Neuronal stem cell (in vitro differentiated cells): Measurements from ENCODE around the gene LRP1.

Experiments used
- DNase-seq: peaks from one replicate; pipeline ENCODE4 v3.0.0-alpha.2; 2013; ENCODE audit warnings: low spot score
- H2AFZ ChIP-seq: one replicate; pipeline ENCODE4 v1.6.1; 2013; ENCODE audit warnings: mild to moderate bottlenecking, low read length, inconsistent platforms
- H2AK5ac ChIP-seq: 2 replicates; pipeline ENCODE4 v1.6.1; 2013; ENCODE audit warnings: low read depth, mild to moderate bottlenecking, inconsistent platforms, low read length, moderate library complexity, mixed read lengths
- H2BK120ac ChIP-seq: 2 replicates; pipeline ENCODE4 v1.6.1; 2013; ENCODE audit warnings: low read depth, mild to moderate bottlenecking, inconsistent platforms, low read length, moderate library complexity, mixed read lengths
- H2BK12ac ChIP-seq: one replicate; pipeline ENCODE4 v1.6.1; 2013; ENCODE audit warnings: low read length, inconsistent platforms
- H2BK15ac ChIP-seq: 2 replicates; pipeline ENCODE4 v1.6.1; 2013; ENCODE audit warnings: mild to moderate bottlenecking, low read length, inconsistent platforms, mixed read lengths
- H2BK5ac ChIP-seq: one replicate; pipeline ENCODE4 v1.6.1; 2013; ENCODE audit warnings: inconsistent platforms, mild to moderate bottlenecking, low read length, moderate library complexity
- H3K14ac ChIP-seq: one replicate; pipeline ENCODE4 v1.6.1; 2013; ENCODE audit warnings: low read length, inconsistent platforms
- H3K18ac ChIP-seq: 2 replicates; pipeline ENCODE4 v1.6.1; 2013; ENCODE audit warnings: low read length, inconsistent platforms
- H3K23ac ChIP-seq: 2 replicates; pipeline ENCODE4 v1.6.1; 2013; ENCODE audit warnings: low read depth, mild to moderate bottlenecking, mixed read lengths, low read length, inconsistent platforms; ENCODE audit not compliant: poor library complexity
- H3K27ac ChIP-seq: replicated peaks from 3 replicates; pipeline ENCODE4 v1.5.1; 2013; ENCODE audit warnings: low read length, inconsistent platforms
- H3K27me3 ChIP-seq, 3 experiments: 2 replicates each; pipeline ENCODE4 v1.6.1; 2013; ENCODE audit warnings: low read length in 3 of 3, mild to moderate bottlenecking in 2 of 3, inconsistent platforms in 1 of 3, low read depth in 1 of 3, mixed read lengths in 1 of 3, moderate library complexity in 1 of 3; ENCODE audit not compliant: control insufficient read depth in 3 of 3, insufficient read depth in 3 of 3
- H3K36me3 ChIP-seq, 2 donors: replicated peaks in 1 of 2; 2 replicates each; pipeline ENCODE4 v1.6.1; 2013; ENCODE audit warnings: low read length in 2 of 2; ENCODE audit not compliant: control insufficient read depth in 2 of 2, insufficient read depth in 2 of 2
- H3K4ac ChIP-seq: 2 replicates; pipeline ENCODE4 v1.6.1; 2013; ENCODE audit warnings: inconsistent platforms, mild to moderate bottlenecking, low read length, moderate library complexity
- H3K4me1 ChIP-seq, 2 donors: 1 replicate in 1 of 2; 2 replicates in 1 of 2; pipeline ENCODE4 v1.6.1; 2013; ENCODE audit warnings: low read length in 2 of 2, low read depth in 1 of 2; ENCODE audit not compliant: control insufficient read depth in 2 of 2, insufficient read depth in 1 of 2
- H3K4me2 ChIP-seq: one replicate; pipeline ENCODE4 v1.6.1; 2013; ENCODE audit warnings: mild to moderate bottlenecking, low read length, inconsistent platforms; ENCODE audit not compliant: insufficient read depth, poor library complexity, severe bottlenecking
- H3K4me3 ChIP-seq, 2 donors: 2 replicates each; pipeline ENCODE4 v1.5.1; 2013; ENCODE audit warnings: low read length in 2 of 2, mild to moderate bottlenecking in 2 of 2, inconsistent platforms in 1 of 2, moderate library complexity in 1 of 2
- H3K79me1 ChIP-seq: one replicate; pipeline ENCODE4 v1.6.1; 2013; ENCODE audit warnings: low read depth, mild to moderate bottlenecking, inconsistent platforms, low read length, moderate library complexity
- H3K9ac ChIP-seq: one replicate; pipeline ENCODE4 v1.6.1; 2013; ENCODE audit warnings: mild to moderate bottlenecking, low read depth, low read length, inconsistent platforms; ENCODE audit not compliant: poor library complexity
- H3K9me3 ChIP-seq, 2 donors: replicated peaks in 1 of 2; 2 replicates each; pipeline versions ENCODE3 to v1.6.1; 2013; ENCODE audit warnings: low read length in 2 of 2, mild to moderate bottlenecking in 2 of 2, inconsistent platforms in 1 of 2, low read depth in 1 of 2, mixed read lengths in 1 of 2, moderate library complexity in 1 of 2; ENCODE audit not compliant: control insufficient read depth in 2 of 2, insufficient read depth in 1 of 2
- H4K8ac ChIP-seq: one replicate; pipeline ENCODE4 v1.6.1; 2013; ENCODE audit warnings: low read depth, mild to moderate bottlenecking, inconsistent platforms, low read length, moderate library complexity
- H4K91ac ChIP-seq: one replicate; pipeline ENCODE4 v1.6.1; 2013; ENCODE audit warnings: low read length, low read depth, mild to moderate bottlenecking, inconsistent platforms; ENCODE audit not compliant: poor library complexity
- WGBS, 2 donors: extraction: QIAGEN DNeasy Blood & Tissue Kit; methylation state at CpG; one replicate each; pipeline ENCODE4 v1.1.7; 2013; ENCODE audit warnings: missing lambda C conversion rate in 2 of 2, mixed read lengths in 1 of 2; ENCODE audit not compliant: insufficient read length in 2 of 2, insufficient replicate concordance in 1 of 2; ENCODE audit errors: extremely low coverage in 2 of 2; 5-methylcytosine and 5-hydroxymethylcytosine counted together

Gene LRP1

DNA sequence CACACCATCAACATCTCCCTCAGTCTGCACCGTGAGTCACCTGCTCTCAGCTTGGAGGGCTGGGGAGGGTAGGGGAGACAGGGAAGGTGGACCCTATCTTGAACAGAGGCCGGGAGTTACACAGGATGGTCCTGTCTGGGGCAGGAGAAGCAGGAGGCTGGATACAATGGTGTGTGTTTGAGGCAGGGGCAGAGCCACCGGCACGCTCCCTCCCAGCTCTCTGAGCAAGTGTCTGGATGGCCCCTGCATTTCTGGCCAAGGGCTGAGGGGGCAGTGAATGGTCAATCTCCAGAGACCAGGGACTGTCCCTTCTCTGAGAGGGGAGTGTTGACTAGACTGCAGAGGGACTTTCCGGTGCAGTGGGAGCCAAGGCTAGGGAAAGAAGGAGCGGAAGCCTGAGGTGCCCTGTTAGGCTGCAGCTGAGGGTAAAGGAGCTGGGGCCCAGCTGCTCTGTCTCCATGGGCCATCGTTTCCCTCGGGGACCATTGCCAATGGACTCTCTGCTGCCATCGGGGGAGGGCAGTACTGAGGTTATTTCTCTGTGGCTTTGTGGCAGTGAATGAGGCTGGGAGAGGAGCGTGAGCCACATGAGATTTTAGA is 17.3 kb downstream of the LRP1 start:
- Histone ChIP-seq H3K4ac (peak overlapping the region; percentile 11), H4K8ac (no peak overlapping the region), H3K79me1 (peaks cover 4% of the 10 kb centered on the region), H3K36me3 (peaks cover 43 to 96% of the 10 kb centered on the region in 2 donors), H2BK120ac (no peak overlapping the region), H2BK15ac (no peak overlapping the region), H2BK12ac (no peak overlapping the region), H3K27me3 (no peaks in the 10 kb centered on the region), H3K4me2 (no peak overlapping the region), H2AK5ac (no peak overlapping the region), H2BK5ac (peak overlapping the region; percentile 33), H4K91ac (no peak overlapping the region), H3K4me3 (no peak overlapping the region), H3K4me1 (peaks cover 4 to 16% of the 10 kb centered on the region in 2 donors), H3K9me3 (no peaks in the 10 kb centered on the region), H3K9ac (no peak overlapping the region), H3K23ac (peak overlapping the region; percentile 65), H3K18ac (no peak overlapping the region), H3K14ac (no peak overlapping the region), H2AFZ (no peak overlapping the region), H3K27ac (no peak overlapping the region)
- DNase-seq: no peak
- no CpG with 5 or more reads among the region's 10 CpGs for WGBS, 2 donors

DNA sequence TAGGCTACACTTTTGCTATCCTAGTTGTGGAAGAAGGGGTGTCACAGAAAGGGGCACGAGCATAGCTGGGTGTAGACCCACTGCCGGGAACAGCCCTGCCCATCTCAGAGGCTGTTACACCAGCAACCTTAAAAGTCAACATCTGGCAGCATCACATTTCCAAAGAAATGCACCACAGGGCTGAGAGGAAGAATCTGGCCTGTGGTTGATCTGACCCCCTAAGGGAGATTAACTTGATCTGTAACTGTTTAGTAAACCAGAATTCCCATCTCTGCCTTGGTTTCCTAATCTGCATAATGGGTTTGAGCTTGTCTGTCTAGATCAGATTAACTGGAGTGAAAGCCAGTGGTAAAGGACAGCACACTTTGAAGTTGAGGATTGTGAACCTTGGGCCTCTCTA is 17.8 kb downstream of the LRP1 start:
- peaks cover 41 to 98% of the 10 kb centered on the region in 2 donors for H3K36me3 ChIP-seq
- peaks cover 4 to 16% of the 10 kb centered on the region in 2 donors for H3K4me1 ChIP-seq
- no CpG with 5 or more reads among the region's 2 CpGs for WGBS, 2 donors

DNA sequence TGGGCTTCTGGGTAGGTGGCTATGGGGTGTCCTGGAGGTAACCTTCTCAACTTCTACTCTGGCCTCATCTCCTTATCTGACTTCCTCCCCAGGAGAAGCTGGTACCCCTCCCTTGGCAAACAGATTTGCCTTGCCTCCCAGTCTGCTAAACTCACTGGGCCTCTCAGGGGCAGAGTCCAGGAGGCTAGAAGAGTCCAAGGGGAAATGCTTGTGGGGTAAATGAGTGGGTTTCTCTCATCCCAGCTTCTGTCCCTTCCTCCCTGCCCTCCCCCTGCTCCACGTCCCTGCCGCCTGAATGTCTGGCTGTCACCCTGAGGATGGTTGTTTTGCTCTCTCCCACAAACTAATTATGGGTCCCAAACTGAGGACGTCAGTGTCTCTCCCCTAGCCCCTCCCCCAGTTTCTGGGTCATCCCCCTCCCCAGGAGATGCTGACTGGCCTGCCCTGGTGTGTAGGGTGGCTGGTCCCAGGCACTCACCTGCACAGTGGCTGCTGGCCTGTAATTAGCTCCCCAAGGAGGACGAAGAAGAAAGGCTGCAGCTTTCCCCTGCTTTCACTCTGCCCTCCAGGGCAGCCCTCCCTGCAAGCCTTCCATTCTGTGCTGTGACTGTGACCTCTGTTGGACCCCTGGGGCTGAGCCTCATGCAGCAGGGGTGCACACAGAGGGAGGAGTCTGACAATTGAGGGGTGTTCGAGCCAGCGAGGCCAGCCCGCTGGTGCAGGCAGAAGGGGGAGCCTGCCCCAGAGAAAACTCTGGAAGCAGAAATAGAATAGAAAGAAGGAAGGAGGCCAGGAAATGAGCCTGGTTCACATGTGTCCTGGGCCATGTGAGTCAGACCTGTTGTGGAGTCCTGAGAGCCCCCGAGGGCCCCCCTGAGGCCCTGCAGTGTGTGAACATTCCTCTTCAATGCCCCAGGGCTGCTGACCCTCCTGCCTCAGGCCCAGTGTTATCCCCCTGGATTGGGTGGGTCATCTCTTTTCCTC is 19.0 kb downstream of the LRP1 start, which contains the start of gene LRP1-AS:
Gene LRP1-AS (minus strand): TSS at position 659 of the 984 bp plus-strand sequence.
- no peak within 1 kb of the TSS for H3K9ac ChIP-seq
- no peak within 1 kb of the TSS for H2BK5ac ChIP-seq
- no CpG with 5 or more reads among the region's 8 CpGs for WGBS, 2 donors
- H2AK5ac ChIP-seq: no peak within 1 kb of the TSS
- H3K4me2 ChIP-seq: no peak within 1 kb of the TSS
- H3K79me1 ChIP-seq: no peaks in the 10 kb centered on the region
- no peak within 1 kb of the TSS for H3K27ac ChIP-seq
- no peak within 1 kb of the TSS for H3K14ac ChIP-seq
- H2BK12ac ChIP-seq: no peak within 1 kb of the TSS
- DNase-seq: no peak
- H4K8ac ChIP-seq: no peak within 1 kb of the TSS
- H3K23ac ChIP-seq: peak within 1 kb of the TSS; percentile 5
- H3K9me3 ChIP-seq: no peaks in the 10 kb centered on the region
- no peaks in the 10 kb centered on the region for H3K27me3 ChIP-seq
- no peak within 1 kb of the TSS for H3K4me3 ChIP-seq
- H2BK15ac ChIP-seq: no peak within 1 kb of the TSS
- no peak within 1 kb of the TSS for H3K4ac ChIP-seq
- no peak within 1 kb of the TSS for H2BK120ac ChIP-seq
- no peak within 1 kb of the TSS for H3K18ac ChIP-seq
- H3K36me3 ChIP-seq: peaks cover 35 to 98% of the 10 kb centered on the region in 2 donors
- H2AFZ ChIP-seq: no peak within 1 kb of the TSS
- H4K91ac ChIP-seq: no peak within 1 kb of the TSS
- H3K4me1 ChIP-seq: peaks cover 4 to 16% of the 10 kb centered on the region in 2 donors

More for the DNA sequence above, 17.8 kb downstream of the LRP1 start:
- H2BK120ac ChIP-seq: no peak overlapping the region
- H3K4ac ChIP-seq: no peak overlapping the region
- no peaks in the 10 kb centered on the region for H3K9me3 ChIP-seq
- H3K4me3 ChIP-seq: no peak overlapping the region
- no peak overlapping the region for H2BK5ac ChIP-seq
- H4K8ac ChIP-seq: no peak overlapping the region
- no peak overlapping the region for H2BK15ac ChIP-seq
- peaks cover 3% of the 10 kb centered on the region for H3K79me1 ChIP-seq
- no peak overlapping the region for H2AK5ac ChIP-seq
- no peak overlapping the region for H4K91ac ChIP-seq
- H2AFZ ChIP-seq: no peak overlapping the region
- H3K23ac ChIP-seq: peak overlapping the region; percentile 43
- no peak overlapping the region for H3K4me2 ChIP-seq
- no peaks in the 10 kb centered on the region for H3K27me3 ChIP-seq
- no peak overlapping the region for H3K18ac ChIP-seq
- no peak for DNase-seq
- no peak overlapping the region for H2BK12ac ChIP-seq
- no peak overlapping the region for H3K14ac ChIP-seq
- no peak overlapping the region for H3K27ac ChIP-seq
- H3K9ac ChIP-seq: no peak overlapping the region
